Measurements from ENCODE around the gene CDH13. TPM values are rescaled to one million over a fixed set of nuclear protein-coding genes. Genes with fewer than 3 reads are reported as not detected.

Gene CDH13
- total and polyA plus RNA-seq, 2 of the 8 experiments (the other 6 are each of a cell fraction or from before 2014, with no cell fraction given) = 2.3 to 2.4 TPM

GRCh38 chr16:83439412-83439811, 812.6 kb downstream of the CDH13 start (continued):
- TF ChIP-seq RBBP5 (IDR thresholded peaks at IDR 0.05; ENCODE audit: borderline replicate concordance, low read depth, low read length) (no peak), CBX8 (IDR thresholded peaks at IDR 0.05; ENCODE audit: borderline replicate concordance, low read depth, low read length) (no peak), EP300 (IDR thresholded peaks at IDR 0.05; ENCODE audit: borderline replicate concordance in 1 of 2, low read depth in 2 of 2, low read length in 2 of 2) (no peak), EZH2 (IDR thresholded peaks at IDR 0.05; ENCODE audit: low read depth, low read length, severe bottlenecking) (no peak)
